HEK293T (cell line): ENCODE measurements around the gene MYOZ1.
"Not testable (repeated sequence)": the region's sequence is repeated elsewhere in the genome, so short reads cannot be mapped to it uniquely, and the experiment has no call there.

ENCODE experiments used
- FOXA1 ChIP-seq: fragments of 450-650 bp; IDR thresholded peaks from 2 replicates; pipeline ENCODE4 v1.6.1; 2016; ENCODE audit warnings: mild to moderate bottlenecking
- FOXK2 ChIP-seq: fragments of 450-650 bp; IDR thresholded peaks from 2 replicates; pipeline ENCODE4 v1.6.1; 2016; ENCODE audit warnings: mild to moderate bottlenecking
- FOXM1 ChIP-seq: fragments of 450-650 bp; IDR thresholded peaks from 2 replicates; pipeline ENCODE4 v1.6.1; 2017; ENCODE audit warnings: mild to moderate bottlenecking, borderline replicate concordance
- L3MBTL2 ChIP-seq: fragments of 450-650 bp; conservative IDR thresholded peaks from 2 replicates; pipeline ENCODE4 v1.6.1; 2016; ENCODE audit warnings: mild to moderate bottlenecking
- LEF1 ChIP-seq: fragments of 450-650 bp; IDR thresholded peaks from 2 replicates; pipeline ENCODE4 v1.6.1; 2017; ENCODE audit warnings: mild to moderate bottlenecking, borderline replicate concordance
- NFRKB ChIP-seq: fragments of 450-650 bp; IDR thresholded peaks from 2 replicates; pipeline ENCODE4 v1.6.1; 2016; ENCODE audit warnings: mild to moderate bottlenecking, moderate library complexity
- SP1 ChIP-seq: fragments of 450-650 bp; IDR thresholded peaks from 2 replicates; pipeline ENCODE4 v1.6.1; 2017
- SUZ12 ChIP-seq: fragments of 450-650 bp; IDR thresholded peaks from 2 replicates; pipeline ENCODE4 v1.6.1; 2016; ENCODE audit warnings: mild to moderate bottlenecking

GRCh38 chr10:73690755-73691154 lies 49.5 kb upstream of the MYOZ1 start:
- TF ChIP-seq NFRKB, L3MBTL2, SP1, FOXK2, FOXA1, FOXM1, SUZ12, LEF1: not testable (repeated sequence)
